DND-41 (cell line): ENCODE results near the gene ARL6IP4.

ENCODE experiments used
- EZH2 ChIP-seq: IDR thresholded peaks from 3 replicates; pipeline ENCODE4 v1.6.1; 2012; ENCODE audit warnings: borderline replicate concordance, low read depth, mild to moderate bottlenecking, moderate library complexity, low read length, inconsistent platforms; ENCODE audit not compliant: severe bottlenecking
- TF ChIP-seq, protein P1 (sequence below): IDR thresholded peaks from 2 replicates; pipeline ENCODE4 v1.5.1; 2012; ENCODE audit warnings: borderline replicate concordance, low read length, moderate library complexity, mild to moderate bottlenecking; ENCODE audit not compliant: poor library complexity, severe bottlenecking; ENCODE audit errors: extremely low read depth

DNA sequence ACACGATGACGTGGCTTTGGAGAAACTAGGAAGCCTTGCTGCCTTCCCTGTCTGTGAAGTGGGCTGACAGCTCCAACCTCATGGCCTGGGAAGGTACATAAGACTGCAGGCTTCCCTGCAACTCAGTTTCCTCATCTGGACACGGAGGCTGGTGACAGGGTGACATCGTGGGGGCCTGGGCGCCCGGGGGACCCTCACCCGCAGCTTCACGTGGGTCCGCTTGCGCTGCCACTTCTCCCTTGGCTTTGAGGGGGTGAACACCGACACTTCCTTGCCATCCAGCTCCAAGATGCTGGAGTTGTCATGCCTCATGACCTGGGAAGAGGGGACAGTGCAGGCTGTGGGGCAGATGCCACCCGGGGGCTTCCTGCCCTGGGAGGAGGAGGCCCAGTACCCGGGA lies 7.6 kb downstream of the ARL6IP4 start:
- TF ChIP-seq EZH2: no peak
- TF ChIP-seq, protein P1, sequence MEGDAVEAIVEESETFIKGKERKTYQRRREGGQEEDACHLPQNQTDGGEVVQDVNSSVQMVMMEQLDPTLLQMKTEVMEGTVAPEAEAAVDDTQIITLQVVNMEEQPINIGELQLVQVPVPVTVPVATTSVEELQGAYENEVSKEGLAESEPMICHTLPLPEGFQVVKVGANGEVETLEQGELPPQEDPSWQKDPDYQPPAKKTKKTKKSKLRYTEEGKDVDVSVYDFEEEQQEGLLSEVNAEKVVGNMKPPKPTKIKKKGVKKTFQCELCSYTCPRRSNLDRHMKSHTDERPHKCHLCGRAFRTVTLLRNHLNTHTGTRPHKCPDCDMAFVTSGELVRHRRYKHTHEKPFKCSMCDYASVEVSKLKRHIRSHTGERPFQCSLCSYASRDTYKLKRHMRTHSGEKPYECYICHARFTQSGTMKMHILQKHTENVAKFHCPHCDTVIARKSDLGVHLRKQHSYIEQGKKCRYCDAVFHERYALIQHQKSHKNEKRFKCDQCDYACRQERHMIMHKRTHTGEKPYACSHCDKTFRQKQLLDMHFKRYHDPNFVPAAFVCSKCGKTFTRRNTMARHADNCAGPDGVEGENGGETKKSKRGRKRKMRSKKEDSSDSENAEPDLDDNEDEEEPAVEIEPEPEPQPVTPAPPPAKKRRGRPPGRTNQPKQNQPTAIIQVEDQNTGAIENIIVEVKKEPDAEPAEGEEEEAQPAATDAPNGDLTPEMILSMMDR: no peak
